HepG2 (cell line): ENCODE results near the gene ZFP14. TPM values are rescaled to one million over a fixed set of nuclear protein-coding genes. Genes with fewer than 3 reads are reported as not detected.
A peak's percentile ranks its signal among the peaks of the same experiment; 100 is the strongest.

Experiments used
- FOXK1 ChIP-seq: sonication (generic); formaldehyde crosslinking; IDR thresholded peaks from 2 replicates; pipeline ENCODE4 v1.4.0; 2020; ENCODE audit warnings: low read depth, missing genetic modification reagents, borderline replicate concordance
- KMT2A ChIP-seq: sonication (generic); formaldehyde crosslinking; IDR thresholded peaks from 2 replicates; pipeline ENCODE4 v1.4.0; 2020; ENCODE audit warnings: missing genetic modification reagents
- MAFK ChIP-seq, 2 experiments: IDR thresholded peaks in 1 of 2; conservative IDR thresholded peaks in 1 of 2; 2 replicates each; pipeline ENCODE4 v1.6.1; 2011; ENCODE audit warnings: improper control_type of control experiment in 2 of 2, low read length in 2 of 2
- MNT ChIP-seq: fragments of 450-650 bp; IDR thresholded peaks from 2 replicates; pipeline ENCODE4 v1.6.1; 2016
- NCOR1 ChIP-seq: fragments of 200-600 bp; sonication (generic); IDR thresholded peaks from 2 replicates; pipeline ENCODE4 v1.7.0; 2017; ENCODE audit warnings: antibody characterized with exemption, low read length, borderline replicate concordance
- REST ChIP-seq, 2 experiments: IDR thresholded peaks; 2 replicates each; pipeline ENCODE4 v1.6.1; 2011 to 2012; ENCODE audit warnings: low read length in 2 of 2, borderline replicate concordance in 1 of 2, low read depth in 1 of 2, mild to moderate bottlenecking in 1 of 2, moderate library complexity in 1 of 2
- SAP130 ChIP-seq: IDR thresholded peaks from 2 replicates; pipeline ENCODE4 v1.6.1; 2016; ENCODE audit warnings: low read depth
- SRY ChIP-seq: sonication (generic); formaldehyde crosslinking; IDR thresholded peaks from 2 replicates; pipeline ENCODE4 v1.8.0; 2022; ENCODE audit warnings: mild to moderate bottlenecking, missing genetic modification reagents
- TFE3 ChIP-seq: IDR thresholded peaks from 2 replicates; pipeline ENCODE4 v1.6.1; 2016
- ZFAT ChIP-seq: sonication (generic); formaldehyde crosslinking; conservative IDR thresholded peaks from 2 replicates; pipeline ENCODE4 v1.8.1; 2023; ENCODE audit warnings: missing genetic modification reagents, inconsistent platforms
- ZNF160 ChIP-seq: sonication (generic); formaldehyde crosslinking; IDR thresholded peaks from 2 replicates; pipeline ENCODE4 v1.8.0; 2022; ENCODE audit warnings: mild to moderate bottlenecking, inconsistent platforms, missing genetic modification reagents
- ZNF264 ChIP-seq: sonication (generic); formaldehyde crosslinking; IDR thresholded peaks from 2 replicates; pipeline ENCODE4 v1.4.0; 2020; ENCODE audit warnings: missing genetic modification reagents
- ZNF281 ChIP-seq: sonication (generic); formaldehyde crosslinking; IDR thresholded peaks from 2 replicates; pipeline ENCODE4 v1.4.0; 2020; ENCODE audit warnings: missing genetic modification reagents, borderline replicate concordance
- ZNF382 ChIP-seq: sonication (generic); formaldehyde crosslinking; IDR thresholded peaks from 2 replicates; pipeline ENCODE4 v1.5.0; 2020; ENCODE audit warnings: missing genetic modification reagents, mild to moderate bottlenecking, borderline replicate concordance
- ZNF468 ChIP-seq: sonication (generic); formaldehyde crosslinking; IDR thresholded peaks from 2 replicates; pipeline ENCODE4 v1.8.0; 2022; ENCODE audit warnings: mild to moderate bottlenecking, moderate library complexity, missing genetic modification reagents
- ZNF558 ChIP-seq: sonication (generic); formaldehyde crosslinking; IDR thresholded peaks from 2 replicates; pipeline ENCODE4 v1.9.0; 2022; ENCODE audit warnings: mild to moderate bottlenecking, missing genetic modification reagents, borderline replicate concordance
- polyA plus RNA-seq, 8 experiments: library from polyadenylated mRNA; depleted of rRNA in 3 of 8; stranded (reverse) in 7 of 8; unstranded in 1 of 8; fragments of >200 nt; fragmentation: Illumina TruSeq in 4 of 8; extraction: Trizol in 4 of 8; gene quantifications; 2 replicates each; pipeline versions ENCODE4 v1.2.1 to v1.2.3, GENCODE V29; 2011 to 2016; ENCODE audit warnings: low read depth in 4 of 8, missing spikeins in 1 of 8, mixed read lengths in 1 of 8; ENCODE audit not compliant: insufficient read depth in 1 of 8
- total RNA-seq, 5 experiments: library from RNA; depleted of rRNA; stranded (reverse); fragments of >200 nt; fragmentation: Illumina TruSeq; extraction: Trizol; gene quantifications; 2 replicates each; pipeline ENCODE4 v1.2.3, GENCODE V29; 2016; ENCODE audit warnings: low read depth in 1 of 5
- TF ChIP-seq, protein P1 (sequence below): sonication (generic); formaldehyde crosslinking; IDR thresholded peaks from 2 replicates; pipeline ENCODE4 v1.4.0; 2020; ENCODE audit warnings: missing genetic modification reagents

ZFP14 gene
- total and polyA plus RNA-seq, 2 of the 13 experiments (the other 11 are each of a cell fraction or from before 2014, with no cell fraction given) = 2.0 to 5.0 TPM

DNA sequence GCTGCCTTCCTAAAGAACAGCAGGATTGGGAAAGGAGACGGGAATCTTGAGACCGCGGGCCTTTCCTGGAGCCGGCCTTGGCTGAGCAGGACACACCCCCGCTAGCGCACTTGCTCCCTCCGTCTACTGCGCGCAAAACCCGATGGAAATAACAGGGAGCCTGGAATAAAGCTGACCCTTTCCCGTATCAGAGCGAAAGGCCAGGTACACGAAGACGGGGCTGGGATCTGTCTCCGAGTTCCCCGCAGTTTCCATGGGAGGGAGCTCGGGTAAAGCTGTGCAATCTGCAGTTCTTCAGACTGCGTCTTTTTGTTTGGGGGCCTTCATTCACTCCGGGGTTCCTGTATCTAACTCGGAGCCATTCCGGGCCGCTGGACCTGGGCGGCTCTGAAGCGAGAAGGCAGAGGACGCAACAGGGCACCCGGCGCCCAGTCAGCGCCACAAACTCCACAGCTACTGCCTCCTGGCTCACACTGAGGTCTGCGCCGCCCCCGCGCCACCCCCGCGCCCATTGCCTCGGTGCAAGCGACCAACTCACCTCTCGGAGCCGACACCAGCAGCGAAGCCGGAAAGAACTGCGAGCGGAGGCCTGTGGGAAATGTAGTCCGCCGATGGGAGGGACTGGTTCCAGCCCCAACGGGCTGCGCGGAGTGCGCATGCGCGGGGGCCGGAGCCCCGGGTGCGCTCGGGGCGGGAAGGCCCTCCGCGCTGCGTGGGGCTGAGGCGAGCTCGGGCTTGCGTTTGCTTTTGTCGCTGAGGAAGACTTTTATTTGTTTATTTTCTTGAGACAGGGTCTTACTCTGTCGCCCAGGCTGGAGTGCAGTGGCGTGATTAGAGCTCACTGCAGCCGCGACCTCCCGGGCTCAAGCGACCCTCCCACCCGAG is at the start of gene ZFP14 (continued):
- TF ChIP-seq MNT (no peak), ZNF281 (CRISPR knock-in tag) (no peak), ZNF558 (CRISPR knock-in tag) (peak; percentile 37; the same call in 1 of the 2 replicates), FOXK1 (CRISPR knock-in tag) (peak; percentile 66; the same call in 1 of the 2 replicates), ZNF468 (CRISPR knock-in tag) (no peak), ZFAT (CRISPR knock-in tag) (peak; percentile 64; the same call in 1 of the 2 replicates), KMT2A (peak; percentile 69; the same call in 1 of the 2 replicates), ZNF382 (CRISPR knock-in tag) (no peak), MAFK (conservative IDR thresholded peaks at IDR 0.05 in 1 of 2, IDR thresholded peaks at IDR 0.05 in 1 of 2; ENCODE audit: low read length in 2 of 2) (no peak), ZNF264 (CRISPR knock-in tag) (0 out of 2 replicates have a peak, but pooled peaks have one; percentile 79), ZNF160 (CRISPR knock-in tag) (no peak), REST (IDR thresholded peaks at IDR 0.05; ENCODE audit: borderline replicate concordance in 1 of 2, low read depth in 1 of 2, low read length in 2 of 2) (peak in 1 of 2 experiments; percentile 18; a peak in 1 of 4 replicates), TFE3 (CRISPR knock-in tag) (no peak), NCOR1 (no peak; the same call in 1 of the 2 replicates), SRY (CRISPR knock-in tag) (peak; percentile 32), SAP130 (CRISPR knock-in tag) (peak; percentile 92)
- TF ChIP-seq, protein P1, sequence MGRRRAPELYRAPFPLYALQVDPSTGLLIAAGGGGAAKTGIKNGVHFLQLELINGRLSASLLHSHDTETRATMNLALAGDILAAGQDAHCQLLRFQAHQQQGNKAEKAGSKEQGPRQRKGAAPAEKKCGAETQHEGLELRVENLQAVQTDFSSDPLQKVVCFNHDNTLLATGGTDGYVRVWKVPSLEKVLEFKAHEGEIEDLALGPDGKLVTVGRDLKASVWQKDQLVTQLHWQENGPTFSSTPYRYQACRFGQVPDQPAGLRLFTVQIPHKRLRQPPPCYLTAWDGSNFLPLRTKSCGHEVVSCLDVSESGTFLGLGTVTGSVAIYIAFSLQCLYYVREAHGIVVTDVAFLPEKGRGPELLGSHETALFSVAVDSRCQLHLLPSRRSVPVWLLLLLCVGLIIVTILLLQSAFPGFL = peak; percentile 37; the same call in 1 of the 2 replicates
